Stomach smooth muscle (tissue), 2 donors: ENCODE data around the gene NPIPA2.
"Not testable (repeated sequence)": the region's sequence is repeated elsewhere in the genome, so short reads cannot be mapped to it uniquely, and the experiment has no call there.

Experiments
- H3K27ac ChIP-seq: one replicate; pipeline ENCODE4 v1.7.0; 2013; ENCODE audit warnings: mild to moderate bottlenecking, low read length, inconsistent platforms
- H3K27me3 ChIP-seq, 2 donors: one replicate each; pipeline ENCODE4 v1.7.0; 2013; ENCODE audit warnings: low read length in 2 of 2; ENCODE audit not compliant: insufficient read depth in 2 of 2, control insufficient read depth in 1 of 2
- H3K36me3 ChIP-seq, 2 donors: one replicate each; pipeline ENCODE4 v1.7.0; 2013; ENCODE audit warnings: low read length in 2 of 2; ENCODE audit not compliant: control insufficient read depth in 2 of 2, insufficient read depth in 2 of 2
- H3K4me1 ChIP-seq: one replicate; pipeline ENCODE4 v1.7.0; 2013; ENCODE audit warnings: low read length; ENCODE audit not compliant: control insufficient read depth, insufficient read depth
- H3K4me3 ChIP-seq, 2 donors: one replicate each; pipeline ENCODE4 v1.7.0; 2013; ENCODE audit warnings: low read length in 2 of 2
- H3K9ac ChIP-seq, 2 donors: one replicate each; pipeline ENCODE4 v1.7.0; 2013; ENCODE audit warnings: low read length in 2 of 2, mild to moderate bottlenecking in 1 of 2
- H3K9me3 ChIP-seq, 2 donors: one replicate each; pipeline ENCODE4 v1.7.0; 2013; ENCODE audit warnings: low read length in 2 of 2; ENCODE audit not compliant: control insufficient read depth in 2 of 2
- donor health status: healthy.
- donor health status: Pancreatic carcinoma.

Gene NPIPA2

GRCh38 chr16:14742273-14743128 is at the start of gene NPIPA2:
TSS of gene NPIPA2 (plus strand) at chr16:14742533. CDS start at chr16:14748066, 5,533 bp downstream.
- H3K36me3 ChIP-seq, H3K27ac ChIP-seq, H3K9ac ChIP-seq, H3K27me3 ChIP-seq, H3K4me3 ChIP-seq, H3K9me3 ChIP-seq, H3K4me1 ChIP-seq: not testable (repeated sequence)

- H3K4me1 ChIP-seq, H3K36me3 ChIP-seq, H3K27me3 ChIP-seq, H3K9me3 ChIP-seq, H3K4me3 ChIP-seq, H3K9ac ChIP-seq, H3K27ac ChIP-seq: not testable (repeated sequence)
These were observed 48.2 kb upstream of the NPIPA2 start, which contains the start of gene PLA2G10 for GRCh38 chr16:14694129-14694528. TSS of gene PLA2G10 (minus strand) at chr16:14694308. CDS start at chr16:14694229, 79 bp downstream.

GRCh38 chr16:14701859-14702258 is 40.5 kb upstream of the NPIPA2 start:
- not testable (repeated sequence) for H3K4me3 ChIP-seq, H3K36me3 ChIP-seq, H3K4me1 ChIP-seq, H3K27me3 ChIP-seq, H3K9ac ChIP-seq, H3K27ac ChIP-seq, H3K9me3 ChIP-seq

- not testable (repeated sequence) for H3K4me3 ChIP-seq, H3K27me3 ChIP-seq, H3K4me1 ChIP-seq, H3K9ac ChIP-seq, H3K9me3 ChIP-seq, H3K27ac ChIP-seq, H3K36me3 ChIP-seq
These were observed 39.7 kb upstream of the NPIPA2 start for GRCh38 chr16:14702672-14703071.

- H3K4me1 ChIP-seq, H3K4me3 ChIP-seq, H3K27me3 ChIP-seq, H3K9me3 ChIP-seq, H3K27ac ChIP-seq, H3K36me3 ChIP-seq, H3K9ac ChIP-seq: not testable (repeated sequence)
These were observed 38.9 kb upstream of the NPIPA2 start, which contains the start of gene NPIPA3 for GRCh38 chr16:14703156-14704011. TSS of gene NPIPA3 (plus strand) at chr16:14703411. CDS start at chr16:14708944, 5,533 bp downstream.

GRCh38 chr16:14733233-14733632 is 9.1 kb upstream of the NPIPA2 start:
- not testable (repeated sequence) for H3K36me3 ChIP-seq, H3K9me3 ChIP-seq, H3K4me1 ChIP-seq, H3K27me3 ChIP-seq, H3K4me3 ChIP-seq, H3K27ac ChIP-seq, H3K9ac ChIP-seq

GRCh38 chr16:14740832-14741385 is 1.4 kb upstream of the NPIPA2 start:
- not testable (repeated sequence) for H3K36me3 ChIP-seq, H3K4me1 ChIP-seq, H3K27me3 ChIP-seq, H3K9ac ChIP-seq, H3K9me3 ChIP-seq, H3K27ac ChIP-seq, H3K4me3 ChIP-seq

GRCh38 chr16:14741794-14742193 is 539 bp upstream of the NPIPA2 start:
- H3K27me3 ChIP-seq, H3K9me3 ChIP-seq, H3K9ac ChIP-seq, H3K4me3 ChIP-seq, H3K27ac ChIP-seq, H3K36me3 ChIP-seq, H3K4me1 ChIP-seq: not testable (repeated sequence)

- not testable (repeated sequence) for H3K9me3 ChIP-seq, H3K4me1 ChIP-seq, H3K36me3 ChIP-seq, H3K9ac ChIP-seq, H3K27ac ChIP-seq, H3K27me3 ChIP-seq, H3K4me3 ChIP-seq
These were observed 31.3 kb downstream of the NPIPA2 start for GRCh38 chr16:14773654-14774053.

GRCh38 chr16:14775624-14776023 is 33.3 kb downstream of the NPIPA2 start:
- H3K27me3 ChIP-seq, H3K4me3 ChIP-seq, H3K27ac ChIP-seq, H3K4me1 ChIP-seq, H3K9me3 ChIP-seq, H3K36me3 ChIP-seq, H3K9ac ChIP-seq: not testable (repeated sequence)
